WTC11 (cell line): ENCODE measurements around the gene NNMT.

Experiments
- JUN ChIP-seq: sonication (generic); formaldehyde crosslinking; IDR thresholded peaks from 2 replicates; pipeline ENCODE4 v1.8.0; 2023; ENCODE audit warnings: mild to moderate bottlenecking, missing genetic modification reagents
- SMAD3 ChIP-seq: sonication (generic); formaldehyde crosslinking; IDR thresholded peaks from 2 replicates; pipeline ENCODE4 v1.8.0; 2022; ENCODE audit warnings: missing genetic modification reagents, mild to moderate bottlenecking, borderline replicate concordance
- TF ChIP-seq, protein P1 (sequence below): fragments of 200-600 bp; IDR thresholded peaks from 2 replicates; pipeline ENCODE4 v1.8.0; 2022; ENCODE audit warnings: antibody characterized with exemption
- TF ChIP-seq, protein P2 (sequence below): sonication (generic); formaldehyde crosslinking; IDR thresholded peaks from 2 replicates; pipeline ENCODE4 v1.8.0; 2022; ENCODE audit warnings: mild to moderate bottlenecking, missing genetic modification reagents
- TF ChIP-seq, protein P3 (sequence below): sonication (generic); formaldehyde crosslinking; IDR thresholded peaks from 2 replicates; pipeline ENCODE4 v1.8.0; 2022; ENCODE audit warnings: mild to moderate bottlenecking, missing genetic modification reagents
- TF ChIP-seq, protein P4 (sequence below): sonication (generic); formaldehyde crosslinking; IDR thresholded peaks from 2 replicates; pipeline ENCODE4 v1.8.1; 2023; ENCODE audit warnings: mild to moderate bottlenecking, missing genetic modification reagents, moderate library complexity

DNA sequence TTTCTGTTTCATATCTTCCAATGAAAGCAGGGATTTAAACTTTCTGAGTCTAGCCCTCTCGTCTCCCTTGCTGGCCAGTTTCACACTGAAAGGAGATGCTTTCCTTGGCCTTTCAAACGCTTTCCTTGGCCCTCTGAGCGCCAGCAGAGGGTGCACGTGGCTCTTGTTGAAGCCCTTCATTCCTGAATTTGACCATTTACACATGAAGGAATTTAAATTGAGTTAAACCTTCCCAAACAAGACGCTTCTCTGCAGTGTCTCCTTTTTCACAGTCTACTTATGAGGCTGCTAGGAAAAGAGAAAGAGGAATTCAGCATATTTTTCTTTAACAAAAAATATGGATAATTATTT lies 21.6 kb downstream of the NNMT start:
- TF ChIP-seq, protein P1, sequence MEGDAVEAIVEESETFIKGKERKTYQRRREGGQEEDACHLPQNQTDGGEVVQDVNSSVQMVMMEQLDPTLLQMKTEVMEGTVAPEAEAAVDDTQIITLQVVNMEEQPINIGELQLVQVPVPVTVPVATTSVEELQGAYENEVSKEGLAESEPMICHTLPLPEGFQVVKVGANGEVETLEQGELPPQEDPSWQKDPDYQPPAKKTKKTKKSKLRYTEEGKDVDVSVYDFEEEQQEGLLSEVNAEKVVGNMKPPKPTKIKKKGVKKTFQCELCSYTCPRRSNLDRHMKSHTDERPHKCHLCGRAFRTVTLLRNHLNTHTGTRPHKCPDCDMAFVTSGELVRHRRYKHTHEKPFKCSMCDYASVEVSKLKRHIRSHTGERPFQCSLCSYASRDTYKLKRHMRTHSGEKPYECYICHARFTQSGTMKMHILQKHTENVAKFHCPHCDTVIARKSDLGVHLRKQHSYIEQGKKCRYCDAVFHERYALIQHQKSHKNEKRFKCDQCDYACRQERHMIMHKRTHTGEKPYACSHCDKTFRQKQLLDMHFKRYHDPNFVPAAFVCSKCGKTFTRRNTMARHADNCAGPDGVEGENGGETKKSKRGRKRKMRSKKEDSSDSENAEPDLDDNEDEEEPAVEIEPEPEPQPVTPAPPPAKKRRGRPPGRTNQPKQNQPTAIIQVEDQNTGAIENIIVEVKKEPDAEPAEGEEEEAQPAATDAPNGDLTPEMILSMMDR: no peak
- TF ChIP-seq, protein P2, sequence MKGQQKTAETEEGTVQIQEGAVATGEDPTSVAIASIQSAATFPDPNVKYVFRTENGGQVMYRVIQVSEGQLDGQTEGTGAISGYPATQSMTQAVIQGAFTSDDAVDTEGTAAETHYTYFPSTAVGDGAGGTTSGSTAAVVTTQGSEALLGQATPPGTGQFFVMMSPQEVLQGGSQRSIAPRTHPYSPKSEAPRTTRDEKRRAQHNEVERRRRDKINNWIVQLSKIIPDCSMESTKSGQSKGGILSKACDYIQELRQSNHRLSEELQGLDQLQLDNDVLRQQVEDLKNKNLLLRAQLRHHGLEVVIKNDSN (CRISPR knock-in tag): no peak
- TF ChIP-seq, protein P3, sequence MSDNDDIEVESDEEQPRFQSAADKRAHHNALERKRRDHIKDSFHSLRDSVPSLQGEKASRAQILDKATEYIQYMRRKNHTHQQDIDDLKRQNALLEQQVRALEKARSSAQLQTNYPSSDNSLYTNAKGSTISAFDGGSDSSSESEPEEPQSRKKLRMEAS (CRISPR knock-in tag): peak; percentile 54; the same call in 1 of the 2 replicates
- TF ChIP-seq JUN (CRISPR knock-in tag) (no peak), SMAD3 (no peak)
- TF ChIP-seq, protein P4, sequence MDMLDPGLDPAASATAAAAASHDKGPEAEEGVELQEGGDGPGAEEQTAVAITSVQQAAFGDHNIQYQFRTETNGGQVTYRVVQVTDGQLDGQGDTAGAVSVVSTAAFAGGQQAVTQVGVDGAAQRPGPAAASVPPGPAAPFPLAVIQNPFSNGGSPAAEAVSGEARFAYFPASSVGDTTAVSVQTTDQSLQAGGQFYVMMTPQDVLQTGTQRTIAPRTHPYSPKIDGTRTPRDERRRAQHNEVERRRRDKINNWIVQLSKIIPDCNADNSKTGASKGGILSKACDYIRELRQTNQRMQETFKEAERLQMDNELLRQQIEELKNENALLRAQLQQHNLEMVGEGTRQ (CRISPR knock-in tag): 0 out of 2 replicates have a peak, but pooled peaks have one; percentile 34
